Measurements from ENCODE around the gene EPO.

EPO gene

GRCh38 chr7:100720279-100720670 is at the start of gene EPO:
Gene EPO (plus strand): TSS chr7:100720468. CDS start chr7:100720981, 513 bp downstream.
- no peak within 1 kb of the TSS for H3K27ac ChIP-seq
- TF ChIP-seq, protein P1, sequence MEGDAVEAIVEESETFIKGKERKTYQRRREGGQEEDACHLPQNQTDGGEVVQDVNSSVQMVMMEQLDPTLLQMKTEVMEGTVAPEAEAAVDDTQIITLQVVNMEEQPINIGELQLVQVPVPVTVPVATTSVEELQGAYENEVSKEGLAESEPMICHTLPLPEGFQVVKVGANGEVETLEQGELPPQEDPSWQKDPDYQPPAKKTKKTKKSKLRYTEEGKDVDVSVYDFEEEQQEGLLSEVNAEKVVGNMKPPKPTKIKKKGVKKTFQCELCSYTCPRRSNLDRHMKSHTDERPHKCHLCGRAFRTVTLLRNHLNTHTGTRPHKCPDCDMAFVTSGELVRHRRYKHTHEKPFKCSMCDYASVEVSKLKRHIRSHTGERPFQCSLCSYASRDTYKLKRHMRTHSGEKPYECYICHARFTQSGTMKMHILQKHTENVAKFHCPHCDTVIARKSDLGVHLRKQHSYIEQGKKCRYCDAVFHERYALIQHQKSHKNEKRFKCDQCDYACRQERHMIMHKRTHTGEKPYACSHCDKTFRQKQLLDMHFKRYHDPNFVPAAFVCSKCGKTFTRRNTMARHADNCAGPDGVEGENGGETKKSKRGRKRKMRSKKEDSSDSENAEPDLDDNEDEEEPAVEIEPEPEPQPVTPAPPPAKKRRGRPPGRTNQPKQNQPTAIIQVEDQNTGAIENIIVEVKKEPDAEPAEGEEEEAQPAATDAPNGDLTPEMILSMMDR (IDR thresholded peaks at IDR 0.05) = no peak
- TF ChIP-seq ZFX (IDR thresholded peaks at IDR 0.05; ENCODE audit: borderline replicate concordance) = no peak

DNA sequence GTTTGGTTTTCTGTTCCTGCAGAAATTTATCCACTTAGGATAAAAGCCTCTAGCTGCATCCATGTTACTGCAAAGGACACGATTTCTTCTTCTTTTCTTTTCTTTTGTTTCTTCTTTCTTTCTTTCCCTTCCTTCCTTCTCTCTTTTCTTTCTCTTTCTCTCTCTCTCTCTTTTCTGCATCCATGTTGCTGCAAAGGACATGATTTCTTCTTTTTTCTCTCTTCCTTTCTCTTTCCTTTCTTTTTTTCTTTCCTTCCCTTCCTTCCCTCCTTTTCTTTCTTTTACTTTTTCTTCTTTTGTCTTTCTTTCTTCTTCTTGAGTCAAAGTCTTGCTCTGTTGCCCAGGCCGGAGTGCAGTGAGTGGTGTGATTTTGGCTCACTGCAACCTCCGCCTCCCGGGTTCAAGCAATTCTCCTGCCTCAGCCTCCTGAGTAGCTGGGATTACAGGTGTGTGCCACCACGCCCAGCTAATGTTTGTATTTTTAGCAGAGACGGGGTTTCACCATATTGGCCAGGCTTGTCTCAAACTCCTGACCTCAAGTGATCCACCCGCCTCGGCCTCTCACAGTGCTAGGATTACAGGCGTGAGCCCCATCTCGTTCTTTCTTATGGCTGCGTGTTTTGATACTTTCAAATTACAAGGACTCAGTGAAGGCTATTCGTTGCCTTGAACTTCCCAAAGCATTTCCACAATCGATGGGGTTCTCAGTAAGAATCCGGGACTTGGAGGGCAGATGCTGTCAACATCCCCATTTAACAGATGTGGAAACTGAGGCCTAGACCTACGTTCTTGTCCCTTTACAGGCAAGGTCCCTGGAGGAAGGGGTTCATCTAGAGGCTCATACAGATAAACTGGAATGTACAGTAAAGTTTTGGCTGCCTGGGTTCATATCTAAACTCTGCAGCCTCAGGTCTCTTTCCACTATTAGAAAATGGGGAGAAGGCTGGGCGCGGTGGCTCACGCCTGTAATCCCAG is 48.6 kb upstream of the EPO start:
- no peak overlapping the region for H3K27ac ChIP-seq
- TF ChIP-seq, protein P1 (IDR thresholded peaks at IDR 0.05) = no peak
- TF ChIP-seq ZFX (IDR thresholded peaks at IDR 0.05; ENCODE audit: borderline replicate concordance) = no peak

DNA sequence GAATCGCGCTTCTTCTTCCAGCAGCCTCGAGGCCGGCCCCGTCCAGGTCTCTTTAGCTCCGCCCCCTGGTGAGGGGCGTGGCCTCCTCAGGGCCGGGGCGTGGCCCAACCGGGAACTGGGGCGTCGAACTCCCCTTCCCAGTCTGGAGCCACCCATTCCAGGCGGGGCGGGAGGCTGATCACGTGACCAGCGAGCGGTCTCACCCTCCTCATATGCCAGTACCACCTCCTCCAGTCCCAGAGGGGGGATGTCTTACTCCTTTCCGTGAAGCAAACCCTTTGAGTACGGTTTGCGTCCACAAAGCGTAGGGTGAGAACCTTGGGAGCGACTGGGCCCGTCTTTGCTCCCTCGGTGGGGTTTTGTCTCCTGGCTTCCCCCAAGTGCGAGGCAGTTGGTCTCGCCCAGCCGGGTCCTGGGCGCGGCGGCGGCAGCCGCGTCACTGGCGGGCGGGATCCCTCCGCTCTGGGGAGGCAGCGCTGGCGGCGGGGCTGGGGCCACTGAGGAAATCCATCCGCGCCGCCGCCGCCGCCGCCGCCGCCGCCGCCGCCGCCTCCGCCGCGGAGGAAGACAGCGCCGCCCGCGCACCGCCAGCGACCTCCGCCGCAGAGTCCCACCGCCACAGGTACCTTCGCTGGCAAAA is 46.8 kb upstream of the EPO start, which contains the start of gene GNB2:
GNB2 (plus strand) TSS at position 439 of the 640 bp plus-strand sequence. CDS start 2,526 bp downstream, outside the sequence.
- TF ChIP-seq, protein P1 (IDR thresholded peaks at IDR 0.05) = peak; percentile 10; the same call in 1 of the 2 replicates
- TF ChIP-seq ZFX (IDR thresholded peaks at IDR 0.05; ENCODE audit: borderline replicate concordance) = no peak
- H3K27ac ChIP-seq = peak within 1 kb of the TSS; percentile 94

DNA sequence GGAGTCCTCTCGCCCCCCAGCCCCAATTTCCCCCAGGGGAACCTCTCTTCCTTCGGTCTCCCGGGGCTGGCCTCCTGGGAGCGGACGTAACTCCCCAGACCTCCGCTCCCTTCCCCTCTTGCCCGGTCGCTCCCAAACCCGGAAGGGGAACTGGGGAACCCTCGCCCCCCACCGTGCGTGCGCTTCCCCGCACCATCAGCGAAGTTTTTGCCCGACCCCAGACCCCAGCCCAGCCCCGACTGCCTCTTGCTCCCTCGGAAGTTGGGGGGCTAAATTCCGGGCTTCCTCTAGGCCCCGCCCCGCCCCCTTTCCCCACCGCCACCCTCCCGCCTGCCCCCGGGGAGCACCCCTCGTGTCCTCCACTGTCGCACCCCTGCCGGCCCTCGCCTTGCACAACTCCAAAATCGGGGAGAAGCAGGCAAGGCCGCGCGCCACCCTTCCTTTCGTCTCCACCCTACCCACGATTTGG is 46.3 kb upstream of the EPO start:
- peak overlapping the region; percentile 94 for H3K27ac ChIP-seq
- TF ChIP-seq ZFX (IDR thresholded peaks at IDR 0.05; ENCODE audit: borderline replicate concordance) = no peak
- TF ChIP-seq, protein P1 (IDR thresholded peaks at IDR 0.05) = no peak

GRCh38 chr7:100674411-100675104 is 45.7 kb upstream of the EPO start:
- TF ChIP-seq ZFX (IDR thresholded peaks at IDR 0.05; ENCODE audit: borderline replicate concordance) = no peak
- TF ChIP-seq, protein P1 (IDR thresholded peaks at IDR 0.05) = no peak
- peak overlapping the region; percentile 94 for H3K27ac ChIP-seq

GRCh38 chr7:100675105-100675451 is 45.2 kb upstream of the EPO start:
- TF ChIP-seq, protein P1 (IDR thresholded peaks at IDR 0.05) = no peak
- TF ChIP-seq ZFX (IDR thresholded peaks at IDR 0.05; ENCODE audit: borderline replicate concordance) = no peak
- peak overlapping the region; percentile 94 for H3K27ac ChIP-seq
